HT-29 (cell line): ENCODE measurements around the gene MAML2. TPM values are rescaled to one million over a fixed set of nuclear protein-coding genes. Genes with fewer than 3 reads are reported as not detected.
"Not testable (repeated sequence)": the region's sequence is repeated elsewhere in the genome, so short reads cannot be mapped to it uniquely, and the experiment has no call there.

ENCODE experiments used
- DNase-seq: peaks from one replicate; pipeline ENCODE4 v3.0.0-alpha.2; 2015; ENCODE audit warnings: low spot score
- total RNA-seq: library from RNA; depleted of rRNA; stranded (reverse); fragments of >200 nt; shearing (Covaris generic); gene quantifications from 2 replicates; pipeline ENCODE4 v1.2.3, GENCODE V29; 2014

MAML2 gene
- total RNA-seq, 1 experiment from 2014 or later, result 5.2 TPM

- DNase-seq, result no peak
These were observed 155.2 kb downstream of the MAML2 start for GRCh38 chr11:96187822-96188221.

GRCh38 chr11:96186806-96187205 lies 156.2 kb downstream of the MAML2 start:
- DNase-seq, result no peak

- DNase-seq, result no peak
These were observed 157.7 kb downstream of the MAML2 start for GRCh38 chr11:96185220-96185768.

GRCh38 chr11:96180937-96181336 lies 162.1 kb downstream of the MAML2 start:
- not testable (repeated sequence) for DNase-seq

- DNase-seq, result no peak
These were observed 162.7 kb downstream of the MAML2 start for GRCh38 chr11:96180341-96180740.

- DNase-seq, result no peak
These were observed 163.1 kb downstream of the MAML2 start for GRCh38 chr11:96179905-96180304.

GRCh38 chr11:96178887-96179279 lies 164.1 kb downstream of the MAML2 start:
- no peak for DNase-seq

- DNase-seq, result no peak
These were observed 164.7 kb downstream of the MAML2 start for GRCh38 chr11:96178049-96178886.

GRCh38 chr11:96177146-96177545 lies 165.8 kb downstream of the MAML2 start:
- DNase-seq, result no peak

- DNase-seq, result no peak
These were observed 169.1 kb downstream of the MAML2 start for GRCh38 chr11:96173906-96174305.

GRCh38 chr11:96173422-96173821 lies 169.6 kb downstream of the MAML2 start:
- no peak for DNase-seq

GRCh38 chr11:96172604-96173003 lies 170.4 kb downstream of the MAML2 start:
- no peak for DNase-seq

GRCh38 chr11:96169250-96169649 lies 173.7 kb downstream of the MAML2 start:
- no peak for DNase-seq

- DNase-seq, result no peak
These were observed 174.4 kb downstream of the MAML2 start for GRCh38 chr11:96168623-96169022.

- no peak for DNase-seq
These were observed 175.2 kb downstream of the MAML2 start for GRCh38 chr11:96167787-96168186.

- DNase-seq, result no peak
These were observed 175.7 kb downstream of the MAML2 start for GRCh38 chr11:96167203-96167758.

- no peak for DNase-seq
These were observed 180.0 kb downstream of the MAML2 start for GRCh38 chr11:96162816-96163499.

GRCh38 chr11:96161307-96162089 lies 181.5 kb downstream of the MAML2 start:
- no peak for DNase-seq

GRCh38 chr11:96160732-96161306 lies 182.2 kb downstream of the MAML2 start:
- no peak for DNase-seq

GRCh38 chr11:96159968-96160367 lies 183.0 kb downstream of the MAML2 start:
- no peak for DNase-seq

- DNase-seq, result no peak
These were observed 184.9 kb downstream of the MAML2 start for GRCh38 chr11:96158126-96158525.
